ENCODE measurements around the gene TRABD2B.
A peak's percentile ranks its signal among the peaks of the same experiment; 100 is the strongest.

Gene TRABD2B

GRCh38 chr1:47761974-47762373 is 235.2 kb downstream of the TRABD2B start:
- DNase-seq (ENCODE audit: low spot score) (peak; percentile 31), ATAC-seq (ENCODE audit: low read depth) (no peak)
- Histone ChIP-seq H3K36me3 (ENCODE audit: low read depth) (no peaks in the 10 kb centered on the region), H3K27me3 (ENCODE audit: insufficient read depth, poor library complexity, severe bottlenecking) (no peaks in the 10 kb centered on the region), H3K27ac (ENCODE audit: poor library complexity, severe bottlenecking) (no peak overlapping the region), H3K4me1 (ENCODE audit: insufficient read depth, poor library complexity, severe bottlenecking) (no peaks in the 10 kb centered on the region), H3K9me3 (ENCODE audit: severe bottlenecking) (no peaks in the 10 kb centered on the region), H3K4me3 (ENCODE audit: severe bottlenecking) (no peak overlapping the region)
- TF ChIP-seq CTCF (IDR thresholded peaks at IDR 0.05; ENCODE audit: poor library complexity, severe bottlenecking) = no peak

- TF ChIP-seq CTCF (IDR thresholded peaks at IDR 0.05; ENCODE audit: poor library complexity, severe bottlenecking) = no peak
- H3K36me3 ChIP-seq (ENCODE audit: low read depth) = no peaks in the 10 kb centered on the region
- H3K27ac ChIP-seq (ENCODE audit: poor library complexity, severe bottlenecking) = no peak overlapping the region
- H3K27me3 ChIP-seq (ENCODE audit: insufficient read depth, poor library complexity, severe bottlenecking) = no peaks in the 10 kb centered on the region
- peak; percentile 24 for DNase-seq (ENCODE audit: low spot score)
- ATAC-seq (ENCODE audit: low read depth) = no peak
- no peak overlapping the region for H3K4me3 ChIP-seq (ENCODE audit: severe bottlenecking)
- no peaks in the 10 kb centered on the region for H3K4me1 ChIP-seq (ENCODE audit: insufficient read depth, poor library complexity, severe bottlenecking)
- no peaks in the 10 kb centered on the region for H3K9me3 ChIP-seq (ENCODE audit: severe bottlenecking)
These were observed 235.8 kb downstream of the TRABD2B start for GRCh38 chr1:47761201-47761930.

- TF ChIP-seq CTCF (IDR thresholded peaks at IDR 0.05; ENCODE audit: poor library complexity, severe bottlenecking) = no peak
- H3K36me3 ChIP-seq (ENCODE audit: low read depth) = no peaks in the 10 kb centered on the region
- no peak overlapping the region for H3K4me3 ChIP-seq (ENCODE audit: severe bottlenecking)
- H3K4me1 ChIP-seq (ENCODE audit: insufficient read depth, poor library complexity, severe bottlenecking) = no peaks in the 10 kb centered on the region
- no peaks in the 10 kb centered on the region for H3K9me3 ChIP-seq (ENCODE audit: severe bottlenecking)
- DNase-seq (ENCODE audit: low spot score) (peak; percentile 26), ATAC-seq (ENCODE audit: low read depth) (no peak)
- H3K27ac ChIP-seq (ENCODE audit: poor library complexity, severe bottlenecking) = no peak overlapping the region
- H3K27me3 ChIP-seq (ENCODE audit: insufficient read depth, poor library complexity, severe bottlenecking) = no peaks in the 10 kb centered on the region
These were observed 237.1 kb downstream of the TRABD2B start for GRCh38 chr1:47759936-47760629.

- Histone ChIP-seq H3K27ac (ENCODE audit: poor library complexity, severe bottlenecking) (no peak overlapping the region), H3K36me3 (ENCODE audit: low read depth) (no peaks in the 10 kb centered on the region), H3K27me3 (ENCODE audit: insufficient read depth, poor library complexity, severe bottlenecking) (no peaks in the 10 kb centered on the region), H3K4me1 (ENCODE audit: insufficient read depth, poor library complexity, severe bottlenecking) (no peaks in the 10 kb centered on the region), H3K9me3 (ENCODE audit: severe bottlenecking) (no peaks in the 10 kb centered on the region), H3K4me3 (ENCODE audit: severe bottlenecking) (no peak overlapping the region)
- ATAC-seq (ENCODE audit: low read depth) = no peak
- DNase-seq (ENCODE audit: low spot score) = peak; percentile 14
- TF ChIP-seq CTCF (IDR thresholded peaks at IDR 0.05; ENCODE audit: poor library complexity, severe bottlenecking) = no peak
These were observed 237.8 kb downstream of the TRABD2B start for GRCh38 chr1:47759251-47759935.

All from RWPE2 (cell line).